Sigmoid colon (tissue), 4 donors: ENCODE data around the gene ERCC8.

Experiments
- EP300 ChIP-seq, 4 donors: sonication (generic); formaldehyde crosslinking; IDR thresholded peaks; one replicate each; pipeline ENCODE4 v1.6.1; 2017; ENCODE audit warnings: antibody characterized with exemption in 4 of 4
- POLR2A ChIP-seq, 2 donors: fragments of 450-650 bp; IDR thresholded peaks; one replicate each; pipeline ENCODE4 v1.6.1; 2016; ENCODE audit warnings: antibody characterized with exemption in 2 of 2, mild to moderate bottlenecking in 2 of 2, moderate library complexity in 2 of 2
- POLR2AphosphoS5 ChIP-seq, 4 donors: sonication (generic); formaldehyde crosslinking; IDR thresholded peaks; one replicate each; pipeline ENCODE4 v1.6.1; 2017; ENCODE audit warnings: antibody characterized with exemption in 4 of 4
- TF ChIP-seq, protein P1 (sequence below), 4 experiments: fragments of 450-650 bp in 3 of 4; fragments of 200-600 bp in 1 of 4; IDR thresholded peaks; one replicate each; pipeline ENCODE4 v1.5.1; 2016 to 2019; ENCODE audit warnings: antibody characterized with exemption in 4 of 4, mild to moderate bottlenecking in 3 of 4, moderate library complexity in 2 of 4

- TF ChIP-seq, protein P1, sequence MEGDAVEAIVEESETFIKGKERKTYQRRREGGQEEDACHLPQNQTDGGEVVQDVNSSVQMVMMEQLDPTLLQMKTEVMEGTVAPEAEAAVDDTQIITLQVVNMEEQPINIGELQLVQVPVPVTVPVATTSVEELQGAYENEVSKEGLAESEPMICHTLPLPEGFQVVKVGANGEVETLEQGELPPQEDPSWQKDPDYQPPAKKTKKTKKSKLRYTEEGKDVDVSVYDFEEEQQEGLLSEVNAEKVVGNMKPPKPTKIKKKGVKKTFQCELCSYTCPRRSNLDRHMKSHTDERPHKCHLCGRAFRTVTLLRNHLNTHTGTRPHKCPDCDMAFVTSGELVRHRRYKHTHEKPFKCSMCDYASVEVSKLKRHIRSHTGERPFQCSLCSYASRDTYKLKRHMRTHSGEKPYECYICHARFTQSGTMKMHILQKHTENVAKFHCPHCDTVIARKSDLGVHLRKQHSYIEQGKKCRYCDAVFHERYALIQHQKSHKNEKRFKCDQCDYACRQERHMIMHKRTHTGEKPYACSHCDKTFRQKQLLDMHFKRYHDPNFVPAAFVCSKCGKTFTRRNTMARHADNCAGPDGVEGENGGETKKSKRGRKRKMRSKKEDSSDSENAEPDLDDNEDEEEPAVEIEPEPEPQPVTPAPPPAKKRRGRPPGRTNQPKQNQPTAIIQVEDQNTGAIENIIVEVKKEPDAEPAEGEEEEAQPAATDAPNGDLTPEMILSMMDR (IDR thresholded peaks at IDR 0.05): no peak
- TF ChIP-seq POLR2A (IDR thresholded peaks at IDR 0.05): no peak
- TF ChIP-seq POLR2AphosphoS5 (IDR thresholded peaks at IDR 0.05): no peak
- no peak for TF ChIP-seq EP300 (IDR thresholded peaks at IDR 0.05)
Observed at GRCh38 chr5:60888359-60889061, 56.4 kb downstream of the ERCC8 start.
